HG03280 (cell line): ENCODE measurements around the gene APOBEC3B.
"Not testable (repeated sequence)": the region's sequence is repeated elsewhere in the genome, so short reads cannot be mapped to it uniquely, and the experiment has no call there.

Source experiments
- ATAC-seq: cut with Tn5 transposase; IDR thresholded peaks from one replicate; pipeline ENCODE4 v1.9.1; 2021; ENCODE audit warnings: mild to moderate bottlenecking, moderate library complexity; ENCODE audit not compliant: unreplicated experiment

The APOBEC3B gene

GRCh38 chr22:38987171-38987895, 5.2 kb downstream of the APOBEC3B start:
- ATAC-seq, result no peak

GRCh38 chr22:38989466-38989865, 7.3 kb downstream of the APOBEC3B start:
- ATAC-seq, result no peak

- not testable (repeated sequence) for ATAC-seq
Measured at GRCh38 chr22:38992871-38993371, 10.8 kb downstream of the APOBEC3B start.

- no peak for ATAC-seq
Measured at GRCh38 chr22:38996105-38996504, 14.0 kb downstream of the APOBEC3B start.

- ATAC-seq, result no peak
Measured at GRCh38 chr22:38997518-38997917, 15.4 kb downstream of the APOBEC3B start.

GRCh38 chr22:39003165-39003638, 21.1 kb downstream of the APOBEC3B start:
- ATAC-seq, result peak; percentile 64

- no peak for ATAC-seq
Measured at GRCh38 chr22:39007177-39007576, 25.0 kb downstream of the APOBEC3B start.

- ATAC-seq, result not testable (repeated sequence)
Measured at GRCh38 chr22:39008271-39008850, 26.2 kb downstream of the APOBEC3B start.

GRCh38 chr22:39010946-39011345, 28.8 kb downstream of the APOBEC3B start:
- no peak for ATAC-seq

- ATAC-seq, result no peak
Measured at GRCh38 chr22:39012533-39013511, 30.7 kb downstream of the APOBEC3B start.

- peak; percentile 19 for ATAC-seq
Measured at GRCh38 chr22:39013561-39013941, 31.4 kb downstream of the APOBEC3B start.

GRCh38 chr22:39013942-39014722, 32.0 kb downstream of the APOBEC3B start, which contains the start of gene APOBEC3C:
TSS of gene APOBEC3C (plus strand) at chr22:39014257. CDS start at chr22:39014363, 106 bp downstream.
- peak; percentile 66 for ATAC-seq

- ATAC-seq, result not testable (repeated sequence)
Measured at GRCh38 chr22:39014723-39015121, 32.6 kb downstream of the APOBEC3B start.

- no peak for ATAC-seq
Measured at GRCh38 chr22:39016592-39016991, 34.4 kb downstream of the APOBEC3B start.

GRCh38 chr22:39017596-39018365, 35.6 kb downstream of the APOBEC3B start:
- ATAC-seq, result no peak

GRCh38 chr22:39020021-39020651, 38.0 kb downstream of the APOBEC3B start:
- ATAC-seq, result peak; percentile 5

- no peak for ATAC-seq
Measured at GRCh38 chr22:39021552-39022250, 39.6 kb downstream of the APOBEC3B start.
